HFFc6 (cell line): ENCODE measurements around the gene TERT. TPM values are rescaled to one million over a fixed set of nuclear protein-coding genes. Genes with fewer than 3 reads are reported as not detected.

Experiments used
- DNase-seq: peaks from one replicate; pipeline ENCODE4 v3.0.0-alpha.2; 2018
- H3K27ac Mint-ChIP-seq: 2 replicates; pipeline ENCODE4 v1.8.0; 2020; ENCODE audit warnings: mild to moderate bottlenecking, mixed read lengths
- H3K27me3 Mint-ChIP-seq: 2 replicates; pipeline ENCODE4 v1.8.0; 2021; ENCODE audit warnings: mild to moderate bottlenecking, moderate library complexity, mixed read lengths; ENCODE audit not compliant: insufficient read depth
- H3K36me3 Mint-ChIP-seq: 2 replicates; pipeline ENCODE4 v1.8.0; 2021; ENCODE audit warnings: low read depth, mixed read lengths
- H3K4me1 Mint-ChIP-seq: 2 replicates; pipeline ENCODE4 v1.8.0; 2020; ENCODE audit warnings: low read depth, mixed read lengths
- H3K4me3 Mint-ChIP-seq: 2 replicates; pipeline ENCODE4 v1.8.0; 2020; ENCODE audit warnings: mild to moderate bottlenecking, moderate library complexity, mixed read lengths
- H3K9me3 Mint-ChIP-seq: 2 replicates; pipeline ENCODE4 v1.8.0; 2020; ENCODE audit warnings: mild to moderate bottlenecking, mixed read lengths
- total RNA-seq, 6 experiments: library from RNA; stranded (reverse); fragmentation: NEBNext Ultra II Directional; extraction: Animal tissue kit (Norgen Biotek cat#: 25700); gene quantifications; 2 replicates in 1 of 6; 3 replicates in 5 of 6; pipeline ENCODE4 v1.2.3, GENCODE V29; 2021
- TF ChIP-seq, protein P1 (sequence below): fragments of 200-600 bp; sonication (generic); IDR thresholded peaks from 2 replicates; pipeline ENCODE4 v1.5.0; 2021; ENCODE audit warnings: antibody characterized with exemption, mild to moderate bottlenecking

The TERT gene
- total RNA-seq, 6 experiments from 2014 or later, result 2,350 to 4,507 (median 3,883) TPM

DNA sequence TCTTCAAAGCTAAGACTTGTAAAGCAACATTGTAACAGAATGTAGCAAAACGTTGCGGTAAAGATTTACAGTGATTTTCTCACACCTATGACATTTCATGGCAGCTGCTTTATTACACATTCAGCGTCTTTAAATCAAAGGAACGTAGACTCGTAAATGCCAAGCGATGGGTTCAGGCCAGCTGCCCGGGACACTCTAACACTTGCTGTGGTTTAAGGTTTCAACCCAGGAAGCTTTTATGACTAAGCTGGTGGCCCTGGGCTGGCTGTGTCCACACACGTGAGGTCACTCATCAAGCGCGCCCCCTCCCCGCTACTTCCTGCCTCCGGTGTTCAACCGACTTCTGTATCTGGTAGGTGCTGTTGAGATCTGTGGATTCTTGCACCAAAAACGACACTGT lies 67.2 kb downstream of the TERT start:
- TF ChIP-seq, protein P1, sequence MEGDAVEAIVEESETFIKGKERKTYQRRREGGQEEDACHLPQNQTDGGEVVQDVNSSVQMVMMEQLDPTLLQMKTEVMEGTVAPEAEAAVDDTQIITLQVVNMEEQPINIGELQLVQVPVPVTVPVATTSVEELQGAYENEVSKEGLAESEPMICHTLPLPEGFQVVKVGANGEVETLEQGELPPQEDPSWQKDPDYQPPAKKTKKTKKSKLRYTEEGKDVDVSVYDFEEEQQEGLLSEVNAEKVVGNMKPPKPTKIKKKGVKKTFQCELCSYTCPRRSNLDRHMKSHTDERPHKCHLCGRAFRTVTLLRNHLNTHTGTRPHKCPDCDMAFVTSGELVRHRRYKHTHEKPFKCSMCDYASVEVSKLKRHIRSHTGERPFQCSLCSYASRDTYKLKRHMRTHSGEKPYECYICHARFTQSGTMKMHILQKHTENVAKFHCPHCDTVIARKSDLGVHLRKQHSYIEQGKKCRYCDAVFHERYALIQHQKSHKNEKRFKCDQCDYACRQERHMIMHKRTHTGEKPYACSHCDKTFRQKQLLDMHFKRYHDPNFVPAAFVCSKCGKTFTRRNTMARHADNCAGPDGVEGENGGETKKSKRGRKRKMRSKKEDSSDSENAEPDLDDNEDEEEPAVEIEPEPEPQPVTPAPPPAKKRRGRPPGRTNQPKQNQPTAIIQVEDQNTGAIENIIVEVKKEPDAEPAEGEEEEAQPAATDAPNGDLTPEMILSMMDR, result no peak
- no peak overlapping the region for H3K27ac Mint-ChIP-seq
- DNase-seq, result peak; percentile 4
- H3K36me3 Mint-ChIP-seq, result peaks cover 5% of the 10 kb centered on the region; the same call in 1 of the 2 replicates
- no peak overlapping the region for H3K4me3 Mint-ChIP-seq
- peaks cover 16% of the 10 kb centered on the region for H3K9me3 Mint-ChIP-seq
- peaks cover 9% of the 10 kb centered on the region for H3K27me3 Mint-ChIP-seq
- H3K4me1 Mint-ChIP-seq, result peaks cover 10% of the 10 kb centered on the region

DNA sequence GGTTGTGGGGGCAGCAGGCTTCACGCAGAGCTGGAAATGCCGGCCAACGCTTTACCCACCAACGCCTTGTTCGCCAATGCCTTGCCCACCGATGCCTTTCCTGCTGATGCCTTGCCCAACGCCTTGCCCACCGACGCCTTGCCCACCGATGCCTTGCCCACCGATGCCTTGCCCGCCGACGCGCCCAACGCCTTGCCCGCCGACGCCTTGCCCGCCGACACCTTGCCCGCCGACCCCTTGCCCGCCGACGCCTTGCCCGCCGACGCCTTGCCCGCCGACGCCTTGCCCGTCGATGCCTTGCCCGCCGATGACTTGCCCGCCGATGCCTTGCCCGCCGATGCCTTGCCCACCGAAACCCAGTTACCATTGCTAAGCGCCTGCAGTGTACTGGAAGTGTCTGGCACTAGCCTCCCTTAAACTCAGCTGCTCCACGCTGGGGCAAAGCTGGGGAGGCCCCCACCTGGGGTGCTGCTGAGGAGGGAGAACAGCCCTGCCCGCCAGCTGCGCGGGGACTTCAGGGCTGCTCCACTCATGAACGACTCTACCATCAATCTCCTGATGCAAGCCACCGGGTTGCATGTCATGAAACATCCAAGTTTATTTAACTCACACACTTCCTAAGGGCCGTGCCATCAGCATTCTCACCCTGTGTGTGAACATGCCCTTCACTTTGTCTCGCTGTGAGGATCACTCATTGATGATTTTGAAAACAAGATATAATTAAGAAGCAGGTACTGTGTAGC lies 67.9 kb downstream of the TERT start:
- Mint-ChIP-seq H3K9me3 (peaks cover 23% of the 10 kb centered on the region), H3K4me3 (no peak overlapping the region), H3K27ac (no peak overlapping the region), H3K27me3 (peaks cover 9% of the 10 kb centered on the region), H3K4me1 (peaks cover 10% of the 10 kb centered on the region), H3K36me3 (peaks cover 5% of the 10 kb centered on the region; the same call in 1 of the 2 replicates)
- no peak for DNase-seq
- TF ChIP-seq, protein P1, result no peak

DNA sequence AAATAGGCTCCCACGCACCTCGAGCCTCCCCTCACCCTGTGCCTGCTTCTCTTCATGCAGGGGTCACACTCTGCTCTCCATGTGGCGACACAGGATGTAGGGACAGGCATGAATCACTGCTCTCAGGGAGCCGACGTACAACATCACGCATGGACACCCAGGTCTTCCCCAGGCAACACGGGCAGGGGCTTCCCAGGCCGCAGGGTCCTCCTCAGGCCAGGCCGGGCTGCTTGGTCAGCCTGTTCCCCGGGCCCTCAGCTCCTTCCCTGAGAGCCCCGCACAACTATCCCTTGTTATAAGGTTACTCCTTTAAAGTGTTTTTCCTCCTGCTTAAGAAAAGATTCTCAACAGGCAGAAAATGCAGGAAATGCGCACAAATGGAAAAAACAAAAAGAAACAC lies 68.6 kb downstream of the TERT start:
- Mint-ChIP-seq H3K4me1 (peaks cover 10% of the 10 kb centered on the region), H3K27me3 (peaks cover 9% of the 10 kb centered on the region), H3K36me3 (peaks cover 5% of the 10 kb centered on the region; the same call in 1 of the 2 replicates), H3K9me3 (peaks cover 23% of the 10 kb centered on the region), H3K4me3 (no peak overlapping the region), H3K27ac (no peak overlapping the region)
- TF ChIP-seq, protein P1, result no peak
- no peak for DNase-seq

DNA sequence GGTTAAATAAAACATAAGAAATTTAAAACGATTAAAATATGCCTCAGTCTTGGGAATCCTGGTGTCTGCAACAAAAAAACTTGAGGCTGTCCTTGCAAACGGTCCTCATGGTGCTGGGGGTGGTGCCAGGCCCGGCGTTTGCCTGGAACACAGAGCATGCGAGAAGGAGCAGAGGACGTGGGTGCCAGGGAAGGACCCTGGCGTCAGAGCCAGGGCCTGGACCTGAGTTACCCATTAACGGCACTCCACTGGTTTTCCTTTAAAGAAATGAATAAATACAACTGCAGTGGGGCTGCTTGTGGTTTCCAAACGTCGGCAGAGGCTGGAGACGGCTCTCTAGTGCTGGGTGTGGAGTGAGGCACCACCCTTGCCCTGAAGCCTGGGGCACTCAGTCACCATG lies 69.8 kb downstream of the TERT start, which contains the start of gene SLC6A18:
Gene SLC6A18 (plus strand): TSS at position 301 of the 400 bp plus-strand sequence. CDS start 97 bp downstream, at position 398.
- H3K27me3 Mint-ChIP-seq, result peaks cover 9% of the 10 kb centered on the region
- peaks cover 5% of the 10 kb centered on the region; the same call in 1 of the 2 replicates for H3K36me3 Mint-ChIP-seq
- TF ChIP-seq, protein P1, result no peak
- peaks cover 23% of the 10 kb centered on the region for H3K9me3 Mint-ChIP-seq
- H3K4me3 Mint-ChIP-seq, result no peak within 1 kb of the TSS
- no peak for DNase-seq
- H3K27ac Mint-ChIP-seq, result no peak within 1 kb of the TSS
- peaks cover 10% of the 10 kb centered on the region for H3K4me1 Mint-ChIP-seq

DNA sequence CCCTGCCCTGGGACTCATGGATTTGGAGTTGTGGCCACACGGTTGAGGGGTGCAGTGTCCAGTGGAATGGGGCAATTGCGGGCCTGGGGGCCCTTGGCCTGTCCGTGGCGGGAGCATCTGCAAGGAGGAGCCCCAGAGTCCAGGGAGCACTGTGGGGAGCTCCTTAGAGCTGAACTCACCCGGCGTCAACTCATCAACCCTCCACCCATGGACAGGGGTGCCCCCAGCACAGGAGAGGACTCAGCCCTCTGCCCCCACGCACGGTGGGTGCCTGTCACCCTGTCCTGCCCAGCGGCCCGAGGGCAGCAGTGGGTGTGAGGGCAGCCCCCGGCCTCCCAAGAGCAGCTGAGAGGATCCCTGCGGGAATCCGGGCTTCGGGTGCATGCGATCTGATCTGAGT lies 70.2 kb downstream of the TERT start:
- Mint-ChIP-seq H3K9me3 (peaks cover 23% of the 10 kb centered on the region), H3K27me3 (peaks cover 9% of the 10 kb centered on the region), H3K36me3 (peaks cover 5% of the 10 kb centered on the region; the same call in 1 of the 2 replicates), H3K4me1 (peaks cover 10% of the 10 kb centered on the region), H3K27ac (no peak overlapping the region), H3K4me3 (no peak overlapping the region)
- DNase-seq, result no peak
- TF ChIP-seq, protein P1, result no peak
